ENCODE data around the gene TMEM135.
"Not testable (repeated sequence)": the region's sequence is repeated elsewhere in the genome, so short reads cannot be mapped to it uniquely, and the experiment has no call there.

TMEM135 gene

DNA sequence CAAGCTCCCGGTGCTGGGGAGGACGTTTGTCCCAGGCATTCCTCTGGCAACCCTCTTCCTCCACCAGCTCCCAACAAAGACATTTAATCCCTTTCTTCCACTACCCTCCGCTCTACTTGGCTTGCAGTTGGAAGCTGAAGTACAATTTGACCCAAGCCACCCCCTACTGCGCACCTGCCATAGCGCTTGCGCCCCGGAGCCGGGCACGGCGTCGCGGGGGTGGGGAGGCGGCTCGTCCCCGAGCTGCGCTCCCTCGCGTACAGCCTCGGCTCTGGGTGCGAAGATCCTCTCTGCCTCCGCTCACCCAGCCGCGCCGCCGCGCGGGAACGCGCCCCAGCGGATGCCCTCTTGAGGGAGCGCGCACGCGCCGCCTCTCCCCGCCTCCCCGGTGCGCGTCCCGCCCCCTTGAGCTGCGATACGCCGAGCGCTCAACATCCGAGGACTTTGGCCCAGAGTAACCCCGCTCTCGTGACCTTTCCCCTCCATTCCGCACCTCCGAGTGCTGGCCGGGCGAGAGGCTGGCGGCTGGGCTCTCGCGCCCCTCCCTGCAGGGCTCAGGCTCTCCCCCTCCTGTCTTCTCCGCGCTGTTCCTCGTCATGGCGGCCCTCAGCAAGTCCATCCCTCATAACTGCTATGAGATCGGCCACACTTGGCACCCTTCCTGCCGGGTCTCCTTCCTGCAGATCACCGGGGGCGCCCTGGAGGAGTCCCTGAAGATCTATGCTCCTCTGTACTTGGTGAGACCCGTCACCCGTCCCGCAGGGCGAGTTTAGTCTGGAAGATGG is at the start of gene TMEM135:
TSS of gene TMEM135 (plus strand) at position 485 of the 785 bp plus-strand sequence. CDS start at position 597, 112 bp downstream.
- DNase-seq, result peak; percentile 98

- DNase-seq, result no peak
These were observed 49.3 kb upstream of the TMEM135 start for GRCh38 chr11:86988351-86988881.

DNA sequence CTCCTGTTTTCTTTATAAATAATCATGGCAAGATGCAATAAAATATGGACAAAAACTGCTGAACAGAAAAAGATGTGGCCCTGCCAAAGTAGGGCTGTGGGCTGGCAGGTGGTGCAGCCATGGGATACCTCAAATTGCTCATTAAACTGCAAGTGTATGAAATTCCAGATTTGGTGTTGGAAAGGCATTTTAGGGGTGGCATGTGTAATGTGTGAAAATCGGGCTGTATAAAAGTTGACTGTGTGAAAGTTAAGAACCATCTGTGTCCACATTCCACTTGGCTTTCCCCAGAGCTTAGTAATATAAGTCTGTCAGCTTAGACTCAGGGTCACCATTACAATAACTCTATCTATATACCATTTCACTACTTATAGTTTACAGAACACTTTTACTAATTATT is 47.7 kb upstream of the TMEM135 start:
- DNase-seq, result no peak

- DNase-seq, result no peak
These were observed 47.2 kb upstream of the TMEM135 start for GRCh38 chr11:86990515-86990914.

GRCh38 chr11:86991341-86991740 is 46.4 kb upstream of the TMEM135 start:
- no peak for DNase-seq

GRCh38 chr11:86992340-86992739 is 45.4 kb upstream of the TMEM135 start:
- DNase-seq, result not testable (repeated sequence)

- no peak for DNase-seq
These were observed 44.7 kb upstream of the TMEM135 start for GRCh38 chr11:86993031-86993430.

DNA sequence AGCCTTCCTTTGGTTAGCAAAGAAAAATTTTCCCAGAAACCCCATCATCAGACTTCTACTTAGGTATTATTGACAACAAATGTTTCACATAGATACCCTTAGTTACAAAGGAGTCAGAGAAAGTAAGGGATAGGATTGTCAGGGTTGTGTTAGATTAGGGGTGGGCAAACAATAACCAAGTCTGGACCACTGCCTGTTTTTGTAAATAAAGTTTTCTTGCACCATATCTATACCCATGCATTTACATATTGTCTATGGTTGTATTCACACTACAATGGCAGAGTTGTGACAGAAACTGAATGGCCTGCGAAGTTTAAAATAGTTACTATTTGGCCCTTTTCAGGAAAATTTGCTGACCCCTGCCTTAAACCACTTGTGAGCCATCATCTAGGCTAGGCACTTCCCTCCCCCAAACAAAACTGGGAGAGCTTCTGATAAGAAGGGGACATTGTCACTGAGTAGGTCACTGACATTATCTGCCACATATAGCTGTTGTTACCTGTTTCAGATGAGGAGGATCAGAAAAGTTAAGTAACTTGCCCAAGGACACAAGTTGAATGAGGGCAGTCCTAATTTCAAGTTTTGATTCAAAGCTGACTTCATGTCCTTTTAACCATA is 40.7 kb upstream of the TMEM135 start:
- DNase-seq, result no peak

DNA sequence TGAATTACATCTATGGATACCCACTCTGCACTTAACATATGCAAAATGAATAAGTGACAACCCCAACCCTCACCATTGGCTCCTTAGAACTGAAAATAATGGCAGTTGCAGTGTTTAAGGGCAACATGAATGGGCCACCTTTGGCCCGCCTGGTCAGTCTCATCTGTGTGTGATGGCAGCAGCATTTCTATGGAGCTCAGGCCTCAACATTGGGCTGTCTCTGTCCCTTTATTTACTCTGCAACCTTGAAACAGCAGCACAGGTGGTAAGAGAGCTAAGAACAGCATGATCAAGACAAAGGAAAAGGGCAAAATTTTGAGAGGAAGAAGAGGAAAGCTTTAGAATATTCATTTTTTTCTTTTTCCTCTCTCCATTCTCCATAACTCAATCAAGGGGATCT is 38.3 kb upstream of the TMEM135 start:
- no peak for DNase-seq

DNA sequence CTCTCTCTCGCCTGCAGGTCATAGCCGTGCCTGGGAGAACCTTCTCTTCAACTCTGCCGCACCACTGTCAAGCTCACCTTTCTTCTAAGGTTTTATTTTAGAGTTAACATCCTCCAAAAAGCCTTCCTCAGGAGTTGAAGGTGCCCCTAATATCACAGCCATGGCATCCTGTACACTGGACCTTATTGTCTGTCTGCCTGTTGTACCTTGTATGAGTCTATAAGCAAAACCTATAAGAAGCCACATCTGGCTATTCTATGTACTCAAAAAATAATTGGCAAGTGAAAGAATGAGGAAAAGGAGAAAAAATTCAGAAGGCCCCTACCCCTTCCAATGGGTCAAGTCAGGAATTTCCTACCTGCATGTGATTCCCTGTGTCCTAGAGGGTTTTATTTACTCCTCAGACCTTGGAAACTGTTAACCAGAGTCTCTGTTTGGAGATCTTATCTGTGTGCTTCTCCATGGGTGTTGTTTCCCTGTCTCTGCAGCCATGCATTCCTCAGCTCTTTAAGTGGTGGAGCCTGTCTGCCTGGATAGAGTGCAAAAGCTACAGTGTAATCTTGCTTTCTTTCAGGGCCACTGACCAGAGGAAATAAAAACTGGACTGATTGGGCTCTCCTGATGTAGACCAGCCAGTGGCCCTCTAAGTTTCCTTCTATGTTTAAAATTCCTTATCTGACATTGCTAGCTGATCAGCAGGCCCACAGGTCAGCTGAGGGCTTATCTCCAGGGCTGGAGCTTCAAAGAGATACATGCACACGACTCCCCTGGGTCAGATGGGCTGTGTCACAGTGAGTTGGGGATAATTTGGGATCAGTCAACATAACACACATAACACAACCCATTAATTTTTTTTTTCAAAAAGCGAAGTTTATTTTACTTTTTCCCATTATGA is 37.6 kb upstream of the TMEM135 start:
- no peak for DNase-seq

DNA sequence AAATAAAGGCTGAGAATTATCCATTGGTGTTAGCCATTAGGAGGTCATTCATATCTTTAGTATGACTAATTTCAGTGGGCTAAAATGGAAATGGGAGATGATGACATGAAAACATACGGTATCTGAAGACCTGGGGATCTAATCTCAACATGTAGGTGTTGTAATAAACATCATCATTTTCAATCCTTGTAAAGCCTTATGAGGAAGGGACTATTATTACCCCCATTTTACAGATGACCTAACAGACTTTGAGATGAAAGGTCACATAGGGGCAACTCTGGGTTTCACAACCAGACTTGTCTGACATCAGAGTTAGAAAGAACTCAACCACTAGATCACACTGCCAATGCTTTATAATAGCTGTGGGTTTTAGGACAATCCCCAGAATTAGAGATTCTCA is 34.8 kb upstream of the TMEM135 start:
- peak; percentile 13 for DNase-seq

GRCh38 chr11:87004281-87004680 is 33.5 kb upstream of the TMEM135 start:
- not testable (repeated sequence) for DNase-seq

DNA sequence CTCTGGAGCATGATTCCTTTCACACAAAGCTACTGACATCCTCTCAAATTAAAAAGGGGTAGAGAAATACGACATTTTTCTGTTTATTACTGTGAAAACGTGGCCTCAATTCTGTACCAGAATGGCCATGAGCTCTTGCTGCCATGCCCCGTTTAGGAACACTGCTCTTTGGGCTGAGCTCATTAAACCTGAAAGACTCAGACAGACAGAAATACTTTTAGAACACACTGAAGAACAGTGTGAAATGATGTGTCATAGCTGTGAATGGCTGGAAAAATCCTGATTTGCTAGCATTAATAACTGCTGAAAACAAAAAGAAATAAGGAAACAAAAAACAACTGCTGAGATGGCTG is 32.2 kb upstream of the TMEM135 start:
- DNase-seq, result no peak

DNA sequence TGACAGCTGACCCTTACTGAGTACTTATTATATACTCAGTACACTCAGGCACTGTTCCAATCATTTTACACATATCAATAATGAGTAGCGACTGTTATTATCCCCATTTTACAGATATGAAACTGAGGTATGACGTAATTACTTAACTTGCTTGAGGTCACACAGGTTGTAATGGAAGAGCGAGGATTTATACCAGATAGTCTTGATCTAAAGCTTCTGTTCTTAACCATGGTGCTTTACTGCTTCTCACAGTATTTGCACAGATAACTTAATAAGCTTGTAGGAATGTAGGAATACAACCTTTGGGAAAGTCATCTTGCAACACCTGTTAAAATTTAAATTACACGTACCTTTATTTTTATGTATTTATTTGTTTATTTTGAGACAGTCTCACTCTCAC is 31.7 kb upstream of the TMEM135 start:
- no peak for DNase-seq

- DNase-seq, result no peak
These were observed 29.8 kb upstream of the TMEM135 start for GRCh38 chr11:87007963-87008362.

- no peak for DNase-seq
These were observed 25.6 kb upstream of the TMEM135 start for GRCh38 chr11:87012089-87012488.

DNA sequence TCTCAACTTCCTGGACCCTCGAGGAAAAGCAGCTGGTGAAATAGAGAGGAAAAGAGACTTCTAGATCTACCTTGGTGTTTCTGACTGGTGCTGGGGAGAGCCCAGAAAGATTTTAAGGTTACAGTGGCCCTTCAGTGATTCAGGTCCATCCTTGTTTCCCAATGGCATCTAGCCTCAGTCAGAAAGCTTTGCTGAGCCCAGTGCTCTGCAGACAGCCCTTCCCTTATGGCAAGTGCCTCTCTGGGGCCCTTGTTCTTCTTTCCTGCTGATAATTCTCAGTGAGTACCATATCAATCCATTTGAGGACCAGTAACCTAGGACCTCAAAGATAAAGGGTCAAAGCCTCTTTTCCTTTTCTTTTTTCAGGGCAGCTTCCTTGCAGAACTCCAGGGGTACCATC is 25.1 kb upstream of the TMEM135 start:
- DNase-seq, result no peak

DNA sequence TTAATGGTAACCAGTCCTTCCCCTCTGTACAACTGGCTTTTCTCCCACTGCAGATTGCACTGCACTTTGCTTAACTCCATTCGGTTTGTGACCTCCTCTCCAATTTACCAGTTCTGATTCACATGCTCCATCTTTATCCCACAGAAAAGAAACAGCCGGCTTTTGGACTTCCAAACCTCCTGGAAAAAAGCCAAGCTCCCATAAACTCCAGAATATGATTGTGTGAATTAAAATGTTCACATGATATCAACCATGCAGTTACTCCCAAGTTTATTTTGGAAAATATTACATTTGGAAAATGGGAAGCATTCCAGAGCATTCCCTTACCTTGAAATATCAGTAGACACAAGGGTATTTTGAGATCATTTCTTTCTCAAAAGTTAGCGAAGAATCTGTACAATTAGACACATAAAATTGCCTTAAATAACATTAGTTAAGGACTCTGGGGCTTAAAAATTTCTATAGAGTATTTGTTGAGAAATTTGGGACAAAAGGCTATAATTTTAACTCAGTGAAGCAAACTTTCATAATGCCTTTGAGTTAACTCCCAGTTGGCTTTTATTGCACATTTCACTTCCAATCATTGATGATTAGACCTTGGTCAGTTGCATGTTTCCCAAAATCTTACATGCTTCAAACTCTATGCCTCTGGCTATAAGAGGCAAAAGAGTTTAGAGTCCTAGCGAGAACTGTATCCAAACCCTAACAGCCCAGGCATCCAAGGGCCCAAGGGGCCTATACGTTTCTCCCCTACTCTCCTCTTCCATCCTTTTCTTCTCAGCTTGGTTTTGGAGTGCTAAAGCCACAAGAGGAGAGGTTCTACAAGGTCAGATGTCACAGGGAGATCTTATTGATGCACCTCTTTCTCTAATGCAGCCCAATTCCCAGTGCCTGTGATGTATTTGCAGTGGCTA is 23.6 kb upstream of the TMEM135 start:
- no peak for DNase-seq

DNA sequence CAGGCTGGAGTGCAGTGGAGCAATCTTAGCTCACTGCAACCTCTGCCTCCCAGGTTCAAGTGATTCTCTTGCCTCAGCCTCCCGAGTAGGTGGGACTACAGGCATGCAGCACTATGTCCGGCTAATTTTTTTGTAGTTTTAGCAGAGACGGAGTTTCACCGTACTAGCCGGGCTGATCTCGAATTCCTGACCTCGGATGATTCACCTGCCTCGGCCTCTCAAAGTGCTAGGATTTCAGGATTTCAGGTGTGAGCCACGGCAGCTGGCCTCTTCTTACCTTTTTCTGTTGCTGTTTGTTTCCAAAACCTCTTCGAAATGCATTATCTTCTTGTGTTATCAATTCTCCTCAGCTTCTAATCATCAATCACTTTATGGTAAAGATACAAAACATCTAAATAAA is 22.1 kb upstream of the TMEM135 start:
- no peak for DNase-seq

GRCh38 chr11:87019613-87020271 is 18.0 kb upstream of the TMEM135 start:
- DNase-seq, result no peak

DNA sequence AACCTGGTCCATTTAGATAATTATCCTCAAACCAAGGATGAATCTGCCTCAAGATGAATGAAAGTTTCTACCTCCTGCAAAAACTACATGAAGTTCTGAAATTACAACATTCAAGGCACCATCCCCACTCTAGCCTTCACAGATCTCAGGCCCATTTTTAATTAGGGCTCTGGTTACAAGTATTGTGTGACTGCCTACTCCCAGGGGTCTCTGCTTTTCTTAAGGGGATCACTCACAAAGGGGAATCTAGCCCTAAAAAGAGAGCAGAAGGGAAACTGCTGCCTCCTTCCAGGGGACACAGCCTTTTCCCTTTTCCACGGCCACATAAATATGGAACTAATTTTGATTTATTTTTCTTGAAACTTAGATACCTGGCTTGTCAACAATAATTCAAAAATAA is 17.4 kb upstream of the TMEM135 start:
- DNase-seq, result no peak
